ENCODE measurements around the gene SLC2A4. TPM values are rescaled to one million over a fixed set of nuclear protein-coding genes. Genes with fewer than 3 reads are reported as not detected.

The SLC2A4 gene
- total RNA-seq, 4 donors from 2014 or later = 1.8 to 25.9 (median 12.6) TPM

GRCh38 chr17:7326186-7326585 is 44.7 kb downstream of the SLC2A4 start:
- DNase-seq = no peak
- intact Hi-C loops (cut with DNase I; ENCODE audit: low total_unique reads) = no loop called here
- no peaks in the 10 kb centered on the region for H3K27me3 ChIP-seq
- no peaks in the 10 kb centered on the region for H3K9me3 ChIP-seq
- no peak overlapping the region for H3K4me3 ChIP-seq
- TF ChIP-seq POLR2A (IDR thresholded peaks at IDR 0.05) (no peak), CTCF (IDR thresholded peaks at IDR 0.05) (no peak)
- no peaks in the 10 kb centered on the region for H3K36me3 ChIP-seq
- H3K4me1 ChIP-seq = no peaks in the 10 kb centered on the region
- H3K27ac ChIP-seq = no peak overlapping the region

GRCh38 chr17:7327056-7327455 is 45.5 kb downstream of the SLC2A4 start:
- H3K36me3 ChIP-seq = no peaks in the 10 kb centered on the region

GRCh38 chr17:7327501-7327900 is 46.0 kb downstream of the SLC2A4 start:
- no peak for DNase-seq
- TF ChIP-seq CTCF (IDR thresholded peaks at IDR 0.05) = no peak
- TF ChIP-seq POLR2A (IDR thresholded peaks at IDR 0.05) = no peak
- intact Hi-C loops (cut with DNase I; ENCODE audit: low total_unique reads) = no loop called here
- H3K36me3 ChIP-seq = no peaks in the 10 kb centered on the region
- H3K27me3 ChIP-seq = no peaks in the 10 kb centered on the region
- H3K4me1 ChIP-seq = no peaks in the 10 kb centered on the region
- H3K9me3 ChIP-seq = no peaks in the 10 kb centered on the region
- no peak overlapping the region for H3K27ac ChIP-seq
- no peak overlapping the region for H3K4me3 ChIP-seq

More at GRCh38 chr17:7327056-7327455, 45.5 kb downstream of the SLC2A4 start:
- Histone ChIP-seq H3K27me3 (no peaks in the 10 kb centered on the region), H3K27ac (no peak overlapping the region), H3K4me3 (no peak overlapping the region), H3K4me1 (no peaks in the 10 kb centered on the region), H3K9me3 (no peaks in the 10 kb centered on the region)
- no peak for DNase-seq
- TF ChIP-seq CTCF (IDR thresholded peaks at IDR 0.05) (no peak), POLR2A (IDR thresholded peaks at IDR 0.05) (no peak)
- intact Hi-C loops (cut with DNase I; ENCODE audit: low total_unique reads) = no loop called here

- no peaks in the 10 kb centered on the region for H3K36me3 ChIP-seq
- H3K4me1 ChIP-seq = no peaks in the 10 kb centered on the region
- no peak for TF ChIP-seq POLR2A (IDR thresholded peaks at IDR 0.05)
- TF ChIP-seq CTCF (IDR thresholded peaks at IDR 0.05) = no peak
- H3K4me3 ChIP-seq = no peak overlapping the region
- no peak for DNase-seq
- intact Hi-C loops (cut with DNase I; ENCODE audit: low total_unique reads) = no loop called here
- H3K27ac ChIP-seq = no peak overlapping the region
- no peaks in the 10 kb centered on the region for H3K9me3 ChIP-seq
- H3K27me3 ChIP-seq = no peaks in the 10 kb centered on the region
Measured at GRCh38 chr17:7328009-7328408, 46.5 kb downstream of the SLC2A4 start.

- TF ChIP-seq CTCF (IDR thresholded peaks at IDR 0.05) (no peak), POLR2A (IDR thresholded peaks at IDR 0.05) (no peak)
- intact Hi-C loops (cut with DNase I; ENCODE audit: low total_unique reads) = no loop called here
- no peaks in the 10 kb centered on the region for H3K36me3 ChIP-seq
- peak within 1 kb of the TSS; percentile 88 to 95 for H3K27ac ChIP-seq
- no peaks in the 10 kb centered on the region for H3K4me1 ChIP-seq
- H3K9me3 ChIP-seq = no peaks in the 10 kb centered on the region
- no peaks in the 10 kb centered on the region for H3K27me3 ChIP-seq
- DNase-seq = no peak
- H3K4me3 ChIP-seq = peak within 1 kb of the TSS; percentile 57 to 65
Measured at GRCh38 chr17:7328840-7329373, 47.4 kb downstream of the SLC2A4 start, which contains the start of gene NEURL4. TSS of gene NEURL4 (minus strand) at chr17:7329335. CDS start at chr17:7329312, 23 bp downstream.
